ENCODE measurements around the gene USP5.

USP5 gene

GRCh38 chr12:6825398-6826124, 26.4 kb upstream of the USP5 start:
- DNase-seq (ENCODE audit: low read depth, low spot score), result peak; percentile 57

- no peak for DNase-seq (ENCODE audit: low read depth, low spot score)
Observed at GRCh38 chr12:6826125-6826733, 25.7 kb upstream of the USP5 start.

GRCh38 chr12:6826734-6827436, 25.1 kb upstream of the USP5 start:
- no peak for DNase-seq (ENCODE audit: low read depth, low spot score)

- DNase-seq (ENCODE audit: low read depth, low spot score), result no peak
Observed at GRCh38 chr12:6827437-6827911, 24.5 kb upstream of the USP5 start.

- DNase-seq (ENCODE audit: low read depth, low spot score), result no peak
Observed at GRCh38 chr12:6827982-6828780, 23.8 kb upstream of the USP5 start, which contains the start of gene P3H3. Gene P3H3 (plus strand): TSS chr12:6828407. CDS start chr12:6828441, 34 bp downstream.

GRCh38 chr12:6828781-6829535, 23.0 kb upstream of the USP5 start:
- DNase-seq (ENCODE audit: low read depth, low spot score), result no peak

GRCh38 chr12:6829536-6830220, 22.3 kb upstream of the USP5 start:
- no peak for DNase-seq (ENCODE audit: low read depth, low spot score)

GRCh38 chr12:6830286-6830890, 21.6 kb upstream of the USP5 start:
- no peak for DNase-seq (ENCODE audit: low read depth, low spot score)

GRCh38 chr12:6830999-6831398, 21.0 kb upstream of the USP5 start:
- no peak for DNase-seq (ENCODE audit: low read depth, low spot score)

- no peak for DNase-seq (ENCODE audit: low read depth, low spot score)
Observed at GRCh38 chr12:6831450-6831995, 20.4 kb upstream of the USP5 start.

GRCh38 chr12:6832125-6832524, 19.8 kb upstream of the USP5 start:
- no peak for DNase-seq (ENCODE audit: low read depth, low spot score)

- no peak for DNase-seq (ENCODE audit: low read depth, low spot score)
Observed at GRCh38 chr12:6833189-6833890, 18.6 kb upstream of the USP5 start.

- DNase-seq (ENCODE audit: low read depth, low spot score), result no peak
Observed at GRCh38 chr12:6834254-6834653, 17.7 kb upstream of the USP5 start.

GRCh38 chr12:6834873-6835272, 17.1 kb upstream of the USP5 start:
- no peak for DNase-seq (ENCODE audit: low read depth, low spot score)

- DNase-seq (ENCODE audit: low read depth, low spot score), result no peak
Observed at GRCh38 chr12:6836851-6837250, 15.1 kb upstream of the USP5 start.

- no peak for DNase-seq (ENCODE audit: low read depth, low spot score)
Observed at GRCh38 chr12:6837370-6838060, 14.4 kb upstream of the USP5 start.

- DNase-seq (ENCODE audit: low read depth, low spot score), result no peak
Observed at GRCh38 chr12:6838854-6839253, 13.1 kb upstream of the USP5 start.

- DNase-seq (ENCODE audit: low read depth, low spot score), result no peak
Observed at GRCh38 chr12:6839482-6840201, 12.3 kb upstream of the USP5 start.
